ENCODE results near the gene IKBIP. TPM values are rescaled to one million over a fixed set of nuclear protein-coding genes. Genes with fewer than 3 reads are reported as not detected.

The IKBIP gene
- total RNA-seq, 1 experiment from 2014 or later: 10.9 TPM

DNA sequence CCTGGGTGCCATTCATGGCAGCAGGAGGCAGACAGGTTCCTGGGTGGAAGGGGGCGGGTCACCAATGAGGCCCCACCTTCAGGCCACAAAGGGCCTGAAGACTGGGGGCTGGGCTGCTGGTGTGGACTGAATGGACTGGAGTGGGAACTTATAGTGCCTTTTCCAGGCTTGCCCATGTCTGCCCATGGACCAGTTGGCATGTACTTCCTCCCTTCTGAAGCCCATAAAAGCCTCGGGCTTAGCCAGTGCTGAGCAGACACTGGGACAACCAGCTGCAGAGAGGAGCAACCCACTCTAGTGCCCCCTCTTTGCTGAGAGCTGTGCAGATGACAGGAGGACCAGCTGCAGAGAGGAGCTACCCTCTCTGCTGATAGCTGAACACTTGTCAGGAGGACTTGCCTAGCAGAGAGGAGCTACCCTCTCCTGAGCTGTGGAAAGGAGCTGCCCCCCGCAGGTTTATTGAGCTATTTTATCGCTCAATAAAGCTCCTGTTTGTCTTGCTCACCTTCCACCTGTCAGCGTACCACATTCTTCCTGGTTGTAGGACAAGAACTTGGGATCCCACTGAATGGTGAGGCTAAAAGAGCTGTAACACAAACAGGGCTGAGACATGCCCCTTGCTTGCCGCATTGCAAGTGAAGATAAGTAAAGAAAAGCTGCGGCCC is 34.5 kb upstream of the IKBIP start:
- peaks cover 22% of the 10 kb centered on the region for H3K36me3 Mint-ChIP-seq (ENCODE audit: insufficient read depth, unreplicated experiment)
- no peaks in the 10 kb centered on the region for H3K9me3 ChIP-seq
- no peaks in the 10 kb centered on the region for H3K36me3 ChIP-seq (ENCODE audit: control insufficient read depth, insufficient read depth, low read length)
- H3K4me3 ChIP-seq (ENCODE audit: low read depth, low read length): no peak overlapping the region
- H3K4me1 ChIP-seq: no peaks in the 10 kb centered on the region
- DNase-seq: no peak
- H3K27ac Mint-ChIP-seq (ENCODE audit: unreplicated experiment): no peak overlapping the region
- no TSS peak for BruUV-seq (replicated peaks)
- intact Hi-C loops (cut with micrococcal nuclease; ENCODE audit: unreplicated experiment): no loop called here
- no peaks in the 10 kb centered on the region for H3K27me3 ChIP-seq (replicated peaks; ENCODE audit: control insufficient read depth, insufficient read depth, low read length)
- CTCF ChIA-PET: no interaction called here
- TF ChIP-seq, protein P1, sequence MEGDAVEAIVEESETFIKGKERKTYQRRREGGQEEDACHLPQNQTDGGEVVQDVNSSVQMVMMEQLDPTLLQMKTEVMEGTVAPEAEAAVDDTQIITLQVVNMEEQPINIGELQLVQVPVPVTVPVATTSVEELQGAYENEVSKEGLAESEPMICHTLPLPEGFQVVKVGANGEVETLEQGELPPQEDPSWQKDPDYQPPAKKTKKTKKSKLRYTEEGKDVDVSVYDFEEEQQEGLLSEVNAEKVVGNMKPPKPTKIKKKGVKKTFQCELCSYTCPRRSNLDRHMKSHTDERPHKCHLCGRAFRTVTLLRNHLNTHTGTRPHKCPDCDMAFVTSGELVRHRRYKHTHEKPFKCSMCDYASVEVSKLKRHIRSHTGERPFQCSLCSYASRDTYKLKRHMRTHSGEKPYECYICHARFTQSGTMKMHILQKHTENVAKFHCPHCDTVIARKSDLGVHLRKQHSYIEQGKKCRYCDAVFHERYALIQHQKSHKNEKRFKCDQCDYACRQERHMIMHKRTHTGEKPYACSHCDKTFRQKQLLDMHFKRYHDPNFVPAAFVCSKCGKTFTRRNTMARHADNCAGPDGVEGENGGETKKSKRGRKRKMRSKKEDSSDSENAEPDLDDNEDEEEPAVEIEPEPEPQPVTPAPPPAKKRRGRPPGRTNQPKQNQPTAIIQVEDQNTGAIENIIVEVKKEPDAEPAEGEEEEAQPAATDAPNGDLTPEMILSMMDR (IDR thresholded peaks at IDR 0.05; ENCODE audit: insufficient read depth in 1 of 2, low read depth in 1 of 2, low read length in 1 of 2, severe bottlenecking in 1 of 2, unreplicated experiment in 1 of 2): no peak
- POLR2A ChIA-PET: no interaction called here
- no peaks in the 10 kb centered on the region for H3K4me1 Mint-ChIP-seq (ENCODE audit: low read depth, unreplicated experiment)
- H3K9me3 Mint-ChIP-seq (ENCODE audit: unreplicated experiment): no peaks in the 10 kb centered on the region
- no peak overlapping the region for H3K4me3 Mint-ChIP-seq (ENCODE audit: unreplicated experiment)
- H3K27me3 Mint-ChIP-seq (ENCODE audit: insufficient read depth, unreplicated experiment): no peaks in the 10 kb centered on the region

DNA sequence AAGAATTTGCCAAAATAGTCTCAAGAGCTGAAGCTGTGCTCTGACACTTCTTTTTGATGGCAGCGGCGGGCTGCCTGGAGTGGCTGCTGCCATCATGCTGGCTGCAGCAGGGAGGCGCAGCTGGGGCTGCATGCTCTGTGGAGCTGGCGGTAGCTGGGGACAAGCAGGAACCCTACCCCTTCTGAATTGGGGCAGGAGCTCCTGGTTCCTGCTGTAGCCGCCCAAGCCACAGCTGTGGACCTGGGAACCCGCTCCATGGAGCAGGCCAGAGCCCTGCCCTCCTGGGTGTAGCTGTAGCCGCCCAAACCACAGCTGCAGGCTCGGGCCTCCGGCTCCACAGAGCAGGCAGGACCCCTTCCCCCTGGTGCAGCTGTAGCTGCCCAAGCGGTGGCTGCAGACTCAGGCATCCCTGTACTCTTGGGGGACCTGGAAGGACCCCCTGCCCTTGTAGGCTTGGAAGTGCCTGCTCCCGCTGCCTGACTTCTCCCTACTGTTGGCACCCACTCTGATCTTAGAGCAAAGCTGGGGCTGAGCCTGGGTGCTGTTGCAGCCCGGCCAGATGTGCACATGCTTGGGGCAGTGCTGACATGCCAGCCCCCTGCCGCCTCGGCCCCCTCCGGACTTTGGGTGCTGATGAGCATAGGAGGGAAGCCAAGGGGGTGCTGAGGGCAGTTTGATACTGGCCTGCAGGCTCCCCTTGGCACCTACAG is 33.8 kb upstream of the IKBIP start:
- DNase-seq: no peak
- intact Hi-C loops (cut with micrococcal nuclease; ENCODE audit: unreplicated experiment): no loop called here

DNA sequence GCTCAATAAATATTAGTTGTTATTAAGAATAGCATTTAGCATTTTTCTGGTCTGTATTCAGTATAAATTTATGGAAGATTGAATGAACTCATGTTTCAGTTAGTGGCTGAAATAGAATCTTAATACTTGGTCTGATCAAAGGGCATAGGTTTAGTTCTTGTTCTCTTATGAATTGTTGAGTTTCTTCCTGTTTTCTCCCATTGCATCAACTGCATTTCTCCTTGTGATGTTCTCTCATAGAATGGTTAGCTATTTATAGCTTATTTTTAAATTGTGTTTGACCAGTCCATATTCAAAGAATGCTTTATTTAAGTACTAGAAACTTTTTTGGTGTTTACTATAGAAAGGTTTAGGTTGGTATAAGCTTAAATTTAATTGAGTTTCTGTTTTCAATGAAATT is 30.3 kb upstream of the IKBIP start:
- H3K4me1 Mint-ChIP-seq (ENCODE audit: low read depth, unreplicated experiment): no peaks in the 10 kb centered on the region
- H3K4me3 Mint-ChIP-seq (ENCODE audit: unreplicated experiment): no peak overlapping the region
- no peaks in the 10 kb centered on the region for H3K9me3 Mint-ChIP-seq (ENCODE audit: unreplicated experiment)
- POLR2A ChIA-PET: no interaction called here
- DNase-seq: no peak
- no peaks in the 10 kb centered on the region for H3K4me1 ChIP-seq
- H3K4me3 ChIP-seq (ENCODE audit: low read depth, low read length): no peak overlapping the region
- H3K27ac Mint-ChIP-seq (ENCODE audit: unreplicated experiment): no peak overlapping the region
- BruUV-seq (replicated peaks): no TSS peak
- no peaks in the 10 kb centered on the region for H3K27me3 Mint-ChIP-seq (ENCODE audit: insufficient read depth, unreplicated experiment)
- TF ChIP-seq, protein P1 (IDR thresholded peaks at IDR 0.05; ENCODE audit: insufficient read depth in 1 of 2, low read depth in 1 of 2, low read length in 1 of 2, severe bottlenecking in 1 of 2, unreplicated experiment in 1 of 2): no peak
- no peaks in the 10 kb centered on the region for H3K27me3 ChIP-seq (replicated peaks; ENCODE audit: control insufficient read depth, insufficient read depth, low read length)
- no peaks in the 10 kb centered on the region for H3K36me3 ChIP-seq (ENCODE audit: control insufficient read depth, insufficient read depth, low read length)
- CTCF ChIA-PET: no interaction called here
- H3K36me3 Mint-ChIP-seq (ENCODE audit: insufficient read depth, unreplicated experiment): peaks cover 14% of the 10 kb centered on the region
- intact Hi-C loops (cut with micrococcal nuclease; ENCODE audit: unreplicated experiment): no loop called here
- H3K9me3 ChIP-seq: no peaks in the 10 kb centered on the region

More for the DNA sequence above, 33.8 kb upstream of the IKBIP start:
- Mint-ChIP-seq H3K27me3 (ENCODE audit: insufficient read depth, unreplicated experiment) (no peaks in the 10 kb centered on the region), H3K4me3 (ENCODE audit: unreplicated experiment) (no peak overlapping the region), H3K4me1 (ENCODE audit: low read depth, unreplicated experiment) (no peaks in the 10 kb centered on the region), H3K9me3 (ENCODE audit: unreplicated experiment) (no peaks in the 10 kb centered on the region), H3K27ac (ENCODE audit: unreplicated experiment) (no peak overlapping the region), H3K36me3 (ENCODE audit: insufficient read depth, unreplicated experiment) (peaks cover 17% of the 10 kb centered on the region)
- Histone ChIP-seq H3K36me3 (ENCODE audit: control insufficient read depth, insufficient read depth, low read length) (no peaks in the 10 kb centered on the region), H3K4me3 (ENCODE audit: low read depth, low read length) (no peak overlapping the region), H3K9me3 (no peaks in the 10 kb centered on the region), H3K4me1 (no peaks in the 10 kb centered on the region), H3K27me3 (replicated peaks; ENCODE audit: control insufficient read depth, insufficient read depth, low read length) (no peaks in the 10 kb centered on the region)
- ChIA-PET CTCF (no interaction called here), POLR2A (no interaction called here)
- BruUV-seq (replicated peaks): no TSS peak
- TF ChIP-seq, protein P1 (IDR thresholded peaks at IDR 0.05; ENCODE audit: insufficient read depth in 1 of 2, low read depth in 1 of 2, low read length in 1 of 2, severe bottlenecking in 1 of 2, unreplicated experiment in 1 of 2): no peak
